Neuronal stem cell (in vitro differentiated cells): ENCODE measurements around the gene HNRNPC.
"Not testable (repeated sequence)": the region's sequence is repeated elsewhere in the genome, so short reads cannot be mapped to it uniquely, and the experiment has no call there.

Experiments used
- DNase-seq: peaks from one replicate; pipeline ENCODE4 v3.0.0-alpha.2; 2013; ENCODE audit warnings: low spot score
- H2AFZ ChIP-seq: one replicate; pipeline ENCODE4 v1.6.1; 2013; ENCODE audit warnings: mild to moderate bottlenecking, low read length, inconsistent platforms
- H2AK5ac ChIP-seq: 2 replicates; pipeline ENCODE4 v1.6.1; 2013; ENCODE audit warnings: low read depth, mild to moderate bottlenecking, inconsistent platforms, low read length, moderate library complexity, mixed read lengths
- H2BK120ac ChIP-seq: 2 replicates; pipeline ENCODE4 v1.6.1; 2013; ENCODE audit warnings: low read depth, mild to moderate bottlenecking, inconsistent platforms, low read length, moderate library complexity, mixed read lengths
- H2BK12ac ChIP-seq: one replicate; pipeline ENCODE4 v1.6.1; 2013; ENCODE audit warnings: low read length, inconsistent platforms
- H2BK15ac ChIP-seq: 2 replicates; pipeline ENCODE4 v1.6.1; 2013; ENCODE audit warnings: mild to moderate bottlenecking, low read length, inconsistent platforms, mixed read lengths
- H2BK5ac ChIP-seq: one replicate; pipeline ENCODE4 v1.6.1; 2013; ENCODE audit warnings: inconsistent platforms, mild to moderate bottlenecking, low read length, moderate library complexity
- H3K14ac ChIP-seq: one replicate; pipeline ENCODE4 v1.6.1; 2013; ENCODE audit warnings: low read length, inconsistent platforms
- H3K18ac ChIP-seq: 2 replicates; pipeline ENCODE4 v1.6.1; 2013; ENCODE audit warnings: low read length, inconsistent platforms
- H3K23ac ChIP-seq: 2 replicates; pipeline ENCODE4 v1.6.1; 2013; ENCODE audit warnings: low read depth, mild to moderate bottlenecking, mixed read lengths, low read length, inconsistent platforms; ENCODE audit not compliant: poor library complexity
- H3K27ac ChIP-seq: replicated peaks from 3 replicates; pipeline ENCODE4 v1.5.1; 2013; ENCODE audit warnings: low read length, inconsistent platforms
- H3K27me3 ChIP-seq, 3 experiments: 2 replicates each; pipeline ENCODE4 v1.6.1; 2013; ENCODE audit warnings: low read length in 3 of 3, mild to moderate bottlenecking in 2 of 3, inconsistent platforms in 1 of 3, low read depth in 1 of 3, mixed read lengths in 1 of 3, moderate library complexity in 1 of 3; ENCODE audit not compliant: control insufficient read depth in 3 of 3, insufficient read depth in 3 of 3
- H3K36me3 ChIP-seq, 2 donors: replicated peaks in 1 of 2; 2 replicates each; pipeline ENCODE4 v1.6.1; 2013; ENCODE audit warnings: low read length in 2 of 2; ENCODE audit not compliant: control insufficient read depth in 2 of 2, insufficient read depth in 2 of 2
- H3K4ac ChIP-seq: 2 replicates; pipeline ENCODE4 v1.6.1; 2013; ENCODE audit warnings: inconsistent platforms, mild to moderate bottlenecking, low read length, moderate library complexity
- H3K4me1 ChIP-seq, 2 donors: 1 replicate in 1 of 2; 2 replicates in 1 of 2; pipeline ENCODE4 v1.6.1; 2013; ENCODE audit warnings: low read length in 2 of 2, low read depth in 1 of 2; ENCODE audit not compliant: control insufficient read depth in 2 of 2, insufficient read depth in 1 of 2
- H3K4me2 ChIP-seq: one replicate; pipeline ENCODE4 v1.6.1; 2013; ENCODE audit warnings: mild to moderate bottlenecking, low read length, inconsistent platforms; ENCODE audit not compliant: insufficient read depth, poor library complexity, severe bottlenecking
- H3K4me3 ChIP-seq, 2 donors: 2 replicates each; pipeline ENCODE4 v1.5.1; 2013; ENCODE audit warnings: low read length in 2 of 2, mild to moderate bottlenecking in 2 of 2, inconsistent platforms in 1 of 2, moderate library complexity in 1 of 2
- H3K79me1 ChIP-seq: one replicate; pipeline ENCODE4 v1.6.1; 2013; ENCODE audit warnings: low read depth, mild to moderate bottlenecking, inconsistent platforms, low read length, moderate library complexity
- H3K9ac ChIP-seq: one replicate; pipeline ENCODE4 v1.6.1; 2013; ENCODE audit warnings: mild to moderate bottlenecking, low read depth, low read length, inconsistent platforms; ENCODE audit not compliant: poor library complexity
- H3K9me3 ChIP-seq, 2 donors: replicated peaks in 1 of 2; 2 replicates each; pipeline versions ENCODE3 to v1.6.1; 2013; ENCODE audit warnings: low read length in 2 of 2, mild to moderate bottlenecking in 2 of 2, inconsistent platforms in 1 of 2, low read depth in 1 of 2, mixed read lengths in 1 of 2, moderate library complexity in 1 of 2; ENCODE audit not compliant: control insufficient read depth in 2 of 2, insufficient read depth in 1 of 2
- H4K8ac ChIP-seq: one replicate; pipeline ENCODE4 v1.6.1; 2013; ENCODE audit warnings: low read depth, mild to moderate bottlenecking, inconsistent platforms, low read length, moderate library complexity
- H4K91ac ChIP-seq: one replicate; pipeline ENCODE4 v1.6.1; 2013; ENCODE audit warnings: low read length, low read depth, mild to moderate bottlenecking, inconsistent platforms; ENCODE audit not compliant: poor library complexity
- WGBS, 2 donors: extraction: QIAGEN DNeasy Blood & Tissue Kit; methylation state at CpG; one replicate each; pipeline ENCODE4 v1.1.7; 2013; ENCODE audit warnings: missing lambda C conversion rate in 2 of 2, mixed read lengths in 1 of 2; ENCODE audit not compliant: insufficient read length in 2 of 2, insufficient replicate concordance in 1 of 2; ENCODE audit errors: extremely low coverage in 2 of 2; 5-methylcytosine and 5-hydroxymethylcytosine counted together

HNRNPC gene

GRCh38 chr14:21215879-21216251, 53.4 kb downstream of the HNRNPC start:
- H2BK120ac ChIP-seq = no peak overlapping the region
- H2BK5ac ChIP-seq = no peak overlapping the region
- no CpG with 5 or more reads among the region's 4 CpGs for WGBS, 2 donors
- no peak overlapping the region for H2BK15ac ChIP-seq
- no peak overlapping the region for H2BK12ac ChIP-seq
- H3K4me2 ChIP-seq = no peak overlapping the region
- H3K18ac ChIP-seq = no peak overlapping the region
- no peak overlapping the region for H2AK5ac ChIP-seq
- no peak overlapping the region for H4K8ac ChIP-seq
- H3K9me3 ChIP-seq = no peaks in the 10 kb centered on the region
- no peaks in the 10 kb centered on the region for H3K4me1 ChIP-seq
- no peak overlapping the region for H3K9ac ChIP-seq
- H3K27me3 ChIP-seq = no peaks in the 10 kb centered on the region
- H4K91ac ChIP-seq = no peak overlapping the region
- peaks cover under 1% of the 10 kb centered on the region for H3K79me1 ChIP-seq
- H3K4me3 ChIP-seq = no peak overlapping the region
- peaks cover 26 to 99% of the 10 kb centered on the region in 2 donors for H3K36me3 ChIP-seq
- no peak overlapping the region for H3K23ac ChIP-seq
- H3K27ac ChIP-seq = no peak overlapping the region
- H2AFZ ChIP-seq = no peak overlapping the region
- DNase-seq = no peak
- H3K4ac ChIP-seq = no peak overlapping the region
- no peak overlapping the region for H3K14ac ChIP-seq

GRCh38 chr14:21215130-21215878, 53.9 kb downstream of the HNRNPC start:
- Histone ChIP-seq H3K23ac (no peak overlapping the region), H3K4ac (no peak overlapping the region), H3K9me3 (no peaks in the 10 kb centered on the region), H3K27ac (no peak overlapping the region), H3K4me1 (no peaks in the 10 kb centered on the region), H4K91ac (no peak overlapping the region), H3K79me1 (no peaks in the 10 kb centered on the region), H3K27me3 (no peaks in the 10 kb centered on the region), H2BK12ac (no peak overlapping the region), H3K18ac (no peak overlapping the region), H2BK15ac (no peak overlapping the region), H3K14ac (no peak overlapping the region), H2BK5ac (no peak overlapping the region), H3K36me3 (peaks cover 25 to 95% of the 10 kb centered on the region in 2 donors), H3K9ac (no peak overlapping the region), H2BK120ac (no peak overlapping the region), H2AFZ (no peak overlapping the region), H2AK5ac (no peak overlapping the region), H3K4me3 (no peak overlapping the region), H3K4me2 (no peak overlapping the region), H4K8ac (no peak overlapping the region)
- no peak for DNase-seq
- no CpG with 5 or more reads among the region's 8 CpGs for WGBS, 2 donors

- Histone ChIP-seq H3K4ac (no peak overlapping the region), H2BK12ac (no peak overlapping the region), H3K36me3 (peaks cover 23 to 95% of the 10 kb centered on the region in 2 donors), H3K4me1 (no peaks in the 10 kb centered on the region), H2BK5ac (no peak overlapping the region), H3K27me3 (no peaks in the 10 kb centered on the region), H3K4me2 (no peak overlapping the region), H2BK15ac (no peak overlapping the region), H3K4me3 (no peak overlapping the region), H3K14ac (no peak overlapping the region), H3K79me1 (no peaks in the 10 kb centered on the region), H3K23ac (no peak overlapping the region), H4K91ac (no peak overlapping the region), H4K8ac (no peak overlapping the region), H2BK120ac (no peak overlapping the region), H2AK5ac (no peak overlapping the region), H3K18ac (no peak overlapping the region), H3K9ac (no peak overlapping the region), H3K9me3 (no peaks in the 10 kb centered on the region), H2AFZ (no peak overlapping the region), H3K27ac (no peak overlapping the region)
- WGBS, 2 donors = no CpG with 5 or more reads among the region's 1 CpG
- no peak for DNase-seq
These were observed 55.6 kb downstream of the HNRNPC start for GRCh38 chr14:21213652-21214051.

- H3K36me3 ChIP-seq = peaks cover 25 to 95% of the 10 kb centered on the region in 2 donors
These were observed 56.4 kb downstream of the HNRNPC start for GRCh38 chr14:21212824-21213223.

More at GRCh38 chr14:21212824-21213223, 56.4 kb downstream of the HNRNPC start:
- not testable (repeated sequence) for H3K18ac ChIP-seq, H4K8ac ChIP-seq, H3K4me1 ChIP-seq, H2BK12ac ChIP-seq, H3K4me2 ChIP-seq, H2BK5ac ChIP-seq, H3K27me3 ChIP-seq, H3K9ac ChIP-seq, H2AFZ ChIP-seq, H4K91ac ChIP-seq, H3K9me3 ChIP-seq, H3K27ac ChIP-seq, DNase-seq, H2AK5ac ChIP-seq, H2BK15ac ChIP-seq, H2BK120ac ChIP-seq, H3K4ac ChIP-seq, H3K14ac ChIP-seq, H3K4me3 ChIP-seq, H3K79me1 ChIP-seq, H3K23ac ChIP-seq
- WGBS, 2 donors = no CpG with 5 or more reads among the region's 8 CpGs
